Gastroesophageal sphincter (tissue), 4 donors: Measurements from ENCODE around the gene WDFY3. TPM values are rescaled to one million over a fixed set of nuclear protein-coding genes. Genes with fewer than 3 reads are reported as not detected.

Experiments
- ATAC-seq: fragments of 150-250 bp; one replicate; pipeline ENCODE4 v1.9.1; 2016; ENCODE audit warnings: mild to moderate bottlenecking, moderate library complexity
- H3K27ac ChIP-seq, 4 donors: fragments of 200-600 bp; sonication (generic) in 3 of 4; 1 replicate in 3 of 4; 2 replicates in 1 of 4; pipeline ENCODE4 v1.5.1; 2016 to 2019
- H3K27me3 ChIP-seq: fragments of 200-600 bp; sonication (generic); one replicate; pipeline ENCODE4 v1.5.1; 2019
- H3K36me3 ChIP-seq, 2 donors: fragments of 200-600 bp; sonication (generic); one replicate each; pipeline ENCODE4 v1.5.1; 2019; ENCODE audit warnings: control low read depth in 1 of 2
- H3K4me1 ChIP-seq, 3 donors: fragments of 200-600 bp; sonication (generic); 1 replicate in 2 of 3; 2 replicates in 1 of 3; pipeline ENCODE4 v1.5.1; 2016 to 2019; ENCODE audit warnings: control low read depth in 2 of 3
- H3K4me3 ChIP-seq, 2 donors: fragments of 200-600 bp; sonication (generic); one replicate each; pipeline ENCODE4 v1.5.1; 2019; ENCODE audit warnings: mild to moderate bottlenecking in 1 of 2, moderate library complexity in 1 of 2
- H3K9me3 ChIP-seq, 3 donors: fragments of 200-600 bp; sonication (generic); one replicate each; pipeline ENCODE4 v1.5.1; 2017 to 2019; ENCODE audit warnings: control low read depth in 2 of 3
- EP300 ChIP-seq: sonication (generic); formaldehyde crosslinking; IDR thresholded peaks from one replicate; pipeline ENCODE4 v1.6.1; 2017; ENCODE audit warnings: antibody characterized with exemption, mild to moderate bottlenecking
- POLR2A ChIP-seq, 2 donors: fragments of 450-650 bp; IDR thresholded peaks; one replicate each; pipeline ENCODE4 v1.6.1; 2017; ENCODE audit warnings: antibody characterized with exemption in 2 of 2, mild to moderate bottlenecking in 2 of 2, moderate library complexity in 1 of 2
- POLR2AphosphoS5 ChIP-seq: sonication (generic); formaldehyde crosslinking; IDR thresholded peaks from one replicate; pipeline ENCODE4 v1.6.1; 2017; ENCODE audit warnings: antibody characterized with exemption
- WGBS, 2 donors: methylation state at CpG; one replicate each; pipeline ENCODE4 v1.1.5; 2018; ENCODE audit warnings: low coverage in 1 of 2; 5-methylcytosine and 5-hydroxymethylcytosine counted together
- total RNA-seq, 4 donors: library from RNA; depleted of rRNA; stranded (reverse); fragments of >200 nt; gene quantifications; one replicate each; pipeline ENCODE4 v1.1.0, GENCODE V29; 2016
- TF ChIP-seq, protein P1 (sequence below), 4 experiments: fragments of 200-600 bp in 2 of 4; fragments of 450-650 bp in 2 of 4; sonication (generic) in 1 of 4; IDR thresholded peaks; one replicate each; pipeline ENCODE4 v1.5.1; 2017 to 2019; ENCODE audit warnings: antibody characterized with exemption in 4 of 4, mild to moderate bottlenecking in 2 of 4, moderate library complexity in 2 of 4

The WDFY3 gene
- total RNA-seq, 4 donors from 2014 or later: 76.7 to 140 (median 90.1) TPM

DNA sequence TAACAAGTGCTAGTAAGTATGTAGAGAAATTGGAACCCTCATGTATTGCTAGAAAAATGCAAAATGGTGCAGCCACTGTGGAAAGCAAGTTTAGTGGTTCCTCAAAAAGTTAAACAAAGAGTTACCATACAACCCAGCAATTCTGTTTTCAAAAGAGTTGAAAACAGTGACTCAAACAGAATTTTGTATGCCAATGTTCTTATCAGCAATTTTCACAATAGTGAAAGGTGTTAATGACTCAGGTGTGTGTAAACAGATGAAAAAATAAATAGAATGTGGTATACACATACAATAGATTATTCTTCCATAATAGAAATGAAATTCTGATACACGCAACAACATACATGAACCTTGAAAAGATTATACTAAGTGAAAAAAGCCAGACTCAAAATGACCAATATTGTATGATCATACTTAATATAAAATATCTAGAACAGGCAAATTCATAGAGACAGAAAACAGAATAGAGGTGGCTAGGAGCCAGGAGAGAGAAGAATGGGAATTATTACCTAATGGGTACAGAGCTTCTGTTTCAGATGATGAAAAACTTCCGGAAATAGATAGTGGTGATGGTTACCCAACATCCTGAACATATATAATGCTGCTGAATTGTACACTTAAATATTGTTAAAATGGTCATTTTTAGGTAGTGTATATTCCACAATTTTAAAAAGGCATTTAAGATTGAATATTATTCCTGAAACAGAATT is 51.6 kb downstream of the WDFY3 start:
- no peak overlapping the region for H3K27ac ChIP-seq
- ATAC-seq: no peak
- no peaks in the 10 kb centered on the region for H3K27me3 ChIP-seq
- 73 to 87% methylated on average over 2 of the region's 2 CpGs for WGBS, 2 donors
- peaks cover 0 to 34% (median 12%) of the 10 kb centered on the region in 3 donors for H3K4me1 ChIP-seq
- peaks cover 0 to 19% of the 10 kb centered on the region in 2 donors for H3K36me3 ChIP-seq
- no peak overlapping the region for H3K4me3 ChIP-seq
- no peaks in the 10 kb centered on the region for H3K9me3 ChIP-seq
- TF ChIP-seq POLR2AphosphoS5: no peak
- no peak for TF ChIP-seq EP300
- no peak for TF ChIP-seq POLR2A (IDR thresholded peaks at IDR 0.05)
- TF ChIP-seq, protein P1, sequence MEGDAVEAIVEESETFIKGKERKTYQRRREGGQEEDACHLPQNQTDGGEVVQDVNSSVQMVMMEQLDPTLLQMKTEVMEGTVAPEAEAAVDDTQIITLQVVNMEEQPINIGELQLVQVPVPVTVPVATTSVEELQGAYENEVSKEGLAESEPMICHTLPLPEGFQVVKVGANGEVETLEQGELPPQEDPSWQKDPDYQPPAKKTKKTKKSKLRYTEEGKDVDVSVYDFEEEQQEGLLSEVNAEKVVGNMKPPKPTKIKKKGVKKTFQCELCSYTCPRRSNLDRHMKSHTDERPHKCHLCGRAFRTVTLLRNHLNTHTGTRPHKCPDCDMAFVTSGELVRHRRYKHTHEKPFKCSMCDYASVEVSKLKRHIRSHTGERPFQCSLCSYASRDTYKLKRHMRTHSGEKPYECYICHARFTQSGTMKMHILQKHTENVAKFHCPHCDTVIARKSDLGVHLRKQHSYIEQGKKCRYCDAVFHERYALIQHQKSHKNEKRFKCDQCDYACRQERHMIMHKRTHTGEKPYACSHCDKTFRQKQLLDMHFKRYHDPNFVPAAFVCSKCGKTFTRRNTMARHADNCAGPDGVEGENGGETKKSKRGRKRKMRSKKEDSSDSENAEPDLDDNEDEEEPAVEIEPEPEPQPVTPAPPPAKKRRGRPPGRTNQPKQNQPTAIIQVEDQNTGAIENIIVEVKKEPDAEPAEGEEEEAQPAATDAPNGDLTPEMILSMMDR (IDR thresholded peaks at IDR 0.05): no peak

DNA sequence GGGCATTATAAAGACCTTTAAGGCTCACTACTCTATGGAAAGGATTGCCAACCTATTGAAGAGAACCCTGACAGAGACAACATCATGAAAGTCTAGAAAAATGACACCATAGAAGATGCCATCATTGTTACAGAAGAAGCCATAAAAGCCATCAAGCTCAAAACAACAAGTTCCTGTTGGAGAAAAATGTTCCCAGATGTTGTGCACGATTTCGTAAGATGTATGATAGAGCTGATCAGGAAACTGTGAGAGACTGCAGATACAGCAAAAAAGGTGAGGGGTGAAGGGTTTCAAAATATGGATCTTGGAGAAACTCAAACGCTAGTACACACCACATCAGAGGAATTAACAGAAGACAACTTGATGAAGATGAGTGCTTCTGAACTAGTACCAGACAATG is 53.3 kb downstream of the WDFY3 start:
- Histone ChIP-seq H3K4me3 (no peak overlapping the region), H3K4me1 (peaks cover 0 to 39% (median 12%) of the 10 kb centered on the region in 3 donors), H3K27me3 (no peaks in the 10 kb centered on the region), H3K36me3 (peaks cover 0 to 14% of the 10 kb centered on the region in 2 donors), H3K27ac (no peak overlapping the region), H3K9me3 (no peaks in the 10 kb centered on the region)
- ATAC-seq: no peak
- WGBS, 2 donors: 91 to 100% methylated on average over 1 to 3 of the region's 3 CpGs
- TF ChIP-seq POLR2AphosphoS5 (no peak), POLR2A (IDR thresholded peaks at IDR 0.05) (no peak), EP300 (no peak)
- TF ChIP-seq, protein P1 (IDR thresholded peaks at IDR 0.05): no peak

DNA sequence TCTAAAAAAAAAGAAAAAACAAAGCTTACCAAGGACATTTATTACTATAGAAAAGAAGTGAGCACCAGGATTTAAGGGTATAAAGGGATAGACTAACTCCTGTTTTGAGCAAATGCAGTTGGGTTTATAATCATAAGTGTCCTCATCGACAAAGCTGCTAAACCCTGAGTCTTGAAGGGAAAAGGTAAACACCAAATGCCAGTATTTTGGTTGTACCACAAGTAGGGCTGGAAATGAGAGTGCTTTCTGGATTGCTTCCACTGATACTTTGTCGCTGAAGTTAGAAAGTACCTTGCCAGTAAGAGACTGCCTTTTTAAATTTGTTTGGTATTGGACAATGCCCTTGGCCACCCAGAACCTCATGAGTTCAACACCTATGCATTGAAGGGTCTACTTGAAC is 53.7 kb downstream of the WDFY3 start:
- Histone ChIP-seq H3K4me1 (peaks cover 0 to 36% (median 12%) of the 10 kb centered on the region in 3 donors), H3K9me3 (no peaks in the 10 kb centered on the region), H3K27me3 (no peaks in the 10 kb centered on the region), H3K4me3 (no peak overlapping the region), H3K36me3 (peaks cover 0 to 14% of the 10 kb centered on the region in 2 donors), H3K27ac (no peak overlapping the region)
- ATAC-seq: no peak
- WGBS, 2 donors: 92 to 94% methylated on average over 2 of the region's 2 CpGs
- TF ChIP-seq POLR2AphosphoS5: no peak
- TF ChIP-seq POLR2A (IDR thresholded peaks at IDR 0.05): no peak
- no peak for TF ChIP-seq EP300
- TF ChIP-seq, protein P1 (IDR thresholded peaks at IDR 0.05): no peak

DNA sequence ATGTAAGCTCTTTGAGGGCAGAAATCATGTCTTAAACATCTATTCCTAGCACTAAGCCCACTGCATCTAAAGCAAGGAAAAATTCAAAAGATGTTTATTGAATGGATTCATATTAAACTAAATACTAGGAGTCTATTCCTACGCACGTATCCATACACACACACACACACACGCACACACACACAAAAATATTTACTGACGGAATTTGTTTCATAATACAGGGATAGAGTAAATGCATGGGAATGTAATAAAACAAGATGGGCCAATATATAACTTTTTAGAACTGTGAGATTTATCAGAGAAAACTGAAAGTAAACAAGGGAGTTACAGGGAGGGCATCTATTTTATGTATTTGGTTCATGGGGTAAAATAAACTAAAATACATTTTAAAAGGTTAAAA is 57.6 kb downstream of the WDFY3 start:
- H3K27ac ChIP-seq: no peak overlapping the region
- no peak overlapping the region for H3K4me3 ChIP-seq
- peaks cover 0 to 7% (median 0%) of the 10 kb centered on the region in 3 donors for H3K4me1 ChIP-seq
- 89 to 96% methylated on average over 4 of the region's 4 CpGs for WGBS, 2 donors
- no peak for TF ChIP-seq EP300
- no peak for TF ChIP-seq POLR2AphosphoS5
- TF ChIP-seq POLR2A (IDR thresholded peaks at IDR 0.05): no peak
- TF ChIP-seq, protein P1 (IDR thresholded peaks at IDR 0.05): no peak
- H3K36me3 ChIP-seq: peaks cover 0 to 8% of the 10 kb centered on the region in 2 donors
- H3K27me3 ChIP-seq: no peaks in the 10 kb centered on the region
- no peaks in the 10 kb centered on the region for H3K9me3 ChIP-seq
- no peak for ATAC-seq

DNA sequence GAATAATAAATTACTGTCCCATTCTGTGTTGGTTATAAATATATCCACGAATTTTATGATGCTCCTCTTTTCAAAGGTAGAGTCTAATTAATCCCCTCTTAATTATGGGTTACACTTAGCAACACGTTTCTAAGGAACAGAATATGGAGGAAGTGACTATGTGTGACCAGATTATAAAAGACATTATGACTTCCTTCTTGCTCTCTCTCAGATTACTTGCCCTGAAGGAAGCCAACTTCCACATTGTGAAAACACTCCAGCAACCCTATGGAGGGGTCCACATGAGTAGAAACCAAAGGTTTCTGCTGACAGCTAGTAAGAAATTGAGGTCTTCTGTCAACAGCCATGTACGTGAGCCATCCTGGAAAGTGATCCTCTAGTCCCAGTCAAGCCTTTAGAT is 59.3 kb downstream of the WDFY3 start:
- WGBS, 2 donors: 84% methylated on average over 2 to 3 of the region's 3 CpGs
- H3K4me3 ChIP-seq: no peak overlapping the region
- TF ChIP-seq POLR2AphosphoS5 (no peak), EP300 (no peak), POLR2A (IDR thresholded peaks at IDR 0.05) (no peak)
- TF ChIP-seq, protein P1 (IDR thresholded peaks at IDR 0.05): no peak
- H3K27me3 ChIP-seq: no peaks in the 10 kb centered on the region
- no peak for ATAC-seq
- no peaks in the 10 kb centered on the region for H3K36me3 ChIP-seq
- no peak overlapping the region for H3K27ac ChIP-seq
- peaks cover 0 to 7% (median 0%) of the 10 kb centered on the region in 3 donors for H3K4me1 ChIP-seq
- no peaks in the 10 kb centered on the region for H3K9me3 ChIP-seq
